Right ventricle myocardium superior (tissue), 1 donor: ENCODE data around the gene CEMIP. TPM values are rescaled to one million over a fixed set of nuclear protein-coding genes. Genes with fewer than 3 reads are reported as not detected.

Experiments
- ATAC-seq: fragments of 200-7000 bp; cut with Tn5 transposase; one replicate; pipeline ENCODE4 v1.9.1; 2020; ENCODE audit warnings: mild to moderate bottlenecking; ENCODE audit not compliant: poor library complexity
- DNase-seq: peaks from one replicate; pipeline ENCODE4 v3.0.0-alpha.2; 2020
- intact Hi-C: fragments of 100-400 bp; cut with DNase I; formaldehyde crosslinking; loops from one replicate; pipeline ENCODE4 v1.11.2; 2022
- total RNA-seq: library from RNA; stranded (reverse); fragmentation: NEBNext Ultra II Directional; extraction: Animal tissue kit (Norgen Biotek cat#: 25700); gene quantifications from one replicate; pipeline ENCODE4 v1.2.1, GENCODE V29; 2021
- donor health status: DM: no; HTN: yes; CAD: no; lungs with severe emphysema.

The CEMIP gene
- total RNA-seq, 1 donor from 2014 or later = not detected

DNA sequence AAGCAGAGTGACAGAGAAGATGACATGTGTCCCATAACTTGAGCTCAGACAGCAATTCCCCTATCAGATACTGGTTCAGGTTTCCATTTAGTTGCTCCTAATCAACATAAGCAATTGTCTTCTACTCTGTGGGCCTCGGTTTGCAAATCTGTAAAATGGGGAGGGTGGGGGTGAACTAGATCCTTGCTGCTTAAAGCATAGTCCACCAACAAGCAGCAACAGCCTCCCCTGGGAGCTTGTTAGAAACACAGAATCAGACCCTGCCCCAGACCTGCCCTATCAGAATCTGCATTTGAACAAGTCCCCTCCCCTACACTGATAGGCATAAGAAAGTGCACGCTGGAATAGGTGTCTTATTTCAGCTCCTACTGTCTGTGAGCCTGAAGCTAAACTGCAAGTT is 87.8 kb downstream of the CEMIP start:
- no peak for ATAC-seq
- no peak for DNase-seq
- intact Hi-C loops = no loop called here

DNA sequence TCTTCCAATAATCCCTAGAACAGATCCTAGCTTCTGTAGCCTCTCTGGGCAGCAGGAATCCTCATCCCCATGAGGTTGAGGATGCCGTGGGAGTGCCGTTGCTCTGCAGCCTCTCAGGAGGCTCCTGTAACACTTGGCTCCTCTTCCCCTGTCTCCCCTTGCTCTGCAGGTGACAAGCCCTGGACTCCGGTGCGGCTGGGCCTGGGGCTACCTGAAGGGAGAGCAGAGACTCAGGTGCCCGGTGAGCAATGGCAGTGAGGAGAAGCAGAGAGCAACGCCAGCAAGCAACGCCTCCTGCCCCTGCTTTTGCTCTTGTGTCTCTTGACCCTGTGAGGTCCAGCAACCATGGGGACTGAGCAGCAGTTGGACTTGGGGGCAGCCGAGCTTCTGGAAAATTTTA is 91.2 kb downstream of the CEMIP start:
- ATAC-seq = no peak
- intact Hi-C loops = no loop called here
- no peak for DNase-seq

GRCh38 chr15:80870893-80871292 is 91.7 kb downstream of the CEMIP start:
- ATAC-seq (peak; percentile 68), DNase-seq (no peak)
- intact Hi-C loops = no loop called here

GRCh38 chr15:80871858-80872257 is 92.7 kb downstream of the CEMIP start:
- DNase-seq = no peak
- intact Hi-C loops = no loop called here
- ATAC-seq = no peak

- intact Hi-C loops = no loop called here
- ATAC-seq (no peak), DNase-seq (no peak)
These were observed 94.3 kb downstream of the CEMIP start for GRCh38 chr15:80873366-80873952.

GRCh38 chr15:80875568-80876347 is 96.6 kb downstream of the CEMIP start:
- intact Hi-C loops = no loop called here
- ATAC-seq = peak; percentile 83
- peak; percentile 60 for DNase-seq

DNA sequence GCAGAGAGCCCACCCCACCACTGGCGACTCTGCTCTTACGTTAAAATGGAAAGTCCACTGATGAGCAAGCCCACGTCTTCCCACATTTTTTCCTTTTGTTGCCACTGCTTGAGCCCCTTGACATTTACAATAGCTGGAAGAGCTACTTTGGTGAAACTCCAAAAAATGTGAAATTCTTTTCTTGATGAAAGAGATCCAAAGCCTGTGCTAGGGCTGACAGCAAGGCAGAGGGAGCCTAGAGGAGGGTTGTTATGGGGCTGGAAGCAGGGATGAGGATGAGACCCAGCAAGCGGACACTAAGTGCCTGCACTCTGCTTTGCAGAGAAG is 97.1 kb downstream of the CEMIP start:
- no peak for DNase-seq
- ATAC-seq = no peak
- intact Hi-C loops = no loop called here

GRCh38 chr15:80878242-80878866 is 99.2 kb downstream of the CEMIP start:
- ATAC-seq (no peak), DNase-seq (no peak)
- intact Hi-C loops = no loop called here

GRCh38 chr15:80878867-80879250 is 99.7 kb downstream of the CEMIP start:
- no peak for DNase-seq
- ATAC-seq = no peak
- intact Hi-C loops = no loop called here

GRCh38 chr15:80880086-80880485 is 100.9 kb downstream of the CEMIP start:
- no peak for DNase-seq
- intact Hi-C loops = no loop called here
- ATAC-seq = no peak

DNA sequence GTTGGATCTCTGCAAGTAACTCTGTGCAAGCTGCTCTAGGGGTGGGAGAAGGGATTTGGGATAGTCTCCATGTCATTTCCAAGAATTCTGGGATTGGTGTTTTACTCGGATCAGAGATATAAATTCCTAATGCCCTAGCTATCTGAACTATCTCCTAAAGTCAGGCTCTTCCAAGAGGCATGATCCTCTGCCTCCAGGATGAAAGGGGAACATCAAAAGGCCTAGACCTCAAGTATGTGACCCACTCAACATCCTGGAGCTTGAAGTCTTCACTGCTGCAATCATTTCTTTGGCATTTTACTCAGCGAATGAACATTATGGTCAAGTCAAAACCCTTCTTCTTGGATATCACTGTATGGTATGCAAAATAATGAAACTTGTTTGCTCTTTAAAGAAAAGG is 104.5 kb downstream of the CEMIP start:
- ATAC-seq = no peak
- intact Hi-C loops = no loop called here
- no peak for DNase-seq

GRCh38 chr15:80885016-80885579 is 105.9 kb downstream of the CEMIP start:
- ATAC-seq (no peak), DNase-seq (no peak)
- intact Hi-C loops = no loop called here

- no peak for ATAC-seq
- intact Hi-C loops = no loop called here
- no peak for DNase-seq
These were observed 108.0 kb downstream of the CEMIP start for GRCh38 chr15:80887148-80887547.

DNA sequence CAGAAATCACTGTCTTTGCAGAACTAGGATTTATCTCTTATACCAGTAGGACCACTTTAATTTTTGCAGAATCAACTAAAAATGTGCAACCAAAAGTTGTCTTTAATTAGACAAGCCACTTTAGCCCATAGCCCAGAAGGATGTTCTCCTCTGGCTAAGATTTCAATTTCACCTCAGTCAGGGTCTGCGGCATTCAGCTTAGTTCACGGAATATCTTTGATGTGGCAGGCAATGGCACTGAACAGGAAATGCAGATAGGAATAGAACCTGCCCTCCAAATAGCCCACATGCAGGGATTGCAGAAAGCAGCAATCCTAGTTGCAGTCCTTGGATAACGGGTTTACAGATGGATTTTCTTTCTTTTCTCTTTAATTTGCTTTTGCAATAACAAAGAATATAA is 109.7 kb downstream of the CEMIP start:
- DNase-seq (no peak), ATAC-seq (no peak)
- intact Hi-C loops = no loop called here

GRCh38 chr15:80890341-80891005 is 111.3 kb downstream of the CEMIP start:
- ATAC-seq = no peak
- intact Hi-C loops = no loop called here
- no peak for DNase-seq

DNA sequence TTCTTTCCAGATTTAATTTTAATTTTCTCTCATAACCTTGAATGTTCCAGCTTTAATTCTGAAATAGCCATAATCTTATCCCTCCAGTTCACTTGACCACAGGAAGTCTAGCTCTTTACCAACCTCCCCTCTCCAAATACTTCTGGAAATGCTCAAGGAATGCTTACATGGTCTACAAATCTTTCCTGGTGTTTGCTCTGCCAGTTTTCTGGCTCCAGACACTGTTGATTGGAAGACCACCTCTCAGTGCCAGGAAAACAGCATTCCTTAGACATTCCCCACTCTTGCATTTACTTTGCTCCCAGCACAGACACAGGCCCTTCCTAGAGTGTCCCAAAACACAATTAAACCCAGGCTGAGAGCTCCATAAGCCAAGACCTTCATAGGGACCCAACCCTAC is 111.8 kb downstream of the CEMIP start:
- DNase-seq (no peak), ATAC-seq (no peak)
- intact Hi-C loops = no loop called here

DNA sequence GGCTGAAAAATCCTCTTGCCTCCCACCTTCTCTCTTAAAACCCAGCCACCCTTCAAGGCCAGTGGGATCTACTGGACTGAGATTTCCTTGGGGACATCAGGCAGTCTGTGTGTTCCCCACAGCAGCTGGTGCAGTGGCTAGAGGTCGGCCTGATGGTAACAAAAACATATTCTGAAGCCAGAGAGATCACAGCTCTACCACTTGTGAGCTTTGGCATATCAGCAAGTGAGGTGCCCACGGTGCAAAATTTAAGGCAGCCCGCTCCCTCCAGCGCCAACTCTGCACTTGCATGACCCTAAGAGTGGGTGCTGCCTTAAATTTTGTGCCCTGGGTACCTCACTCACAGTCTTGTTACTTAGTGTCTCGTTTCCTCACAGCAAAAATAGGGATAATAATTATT is 113.2 kb downstream of the CEMIP start:
- ATAC-seq (no peak), DNase-seq (no peak)
- intact Hi-C loops = no loop called here

DNA sequence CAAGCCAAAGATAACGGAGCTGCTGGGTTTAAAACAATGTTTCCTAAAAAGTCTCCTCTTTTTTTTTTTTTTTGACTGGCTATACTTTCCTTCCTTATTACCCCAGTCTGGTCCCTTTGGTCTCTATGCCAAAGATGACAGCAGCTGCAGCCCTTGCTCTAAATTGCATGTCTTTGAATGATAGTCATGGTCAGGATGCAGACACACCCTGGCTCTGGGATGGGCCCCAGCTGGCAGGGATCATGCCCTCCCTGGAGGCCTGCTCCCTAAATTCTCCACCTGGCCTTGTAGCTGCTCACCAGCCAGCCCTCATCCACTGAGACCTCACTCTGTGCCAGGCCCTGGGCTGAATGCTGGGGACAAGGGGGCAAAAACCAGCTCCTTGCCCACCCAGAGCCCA is 114.6 kb downstream of the CEMIP start:
- ATAC-seq = no peak
- no peak for DNase-seq
- intact Hi-C loops = no loop called here

GRCh38 chr15:80895091-80895490 is 115.9 kb downstream of the CEMIP start:
- intact Hi-C loops = no loop called here
- DNase-seq (no peak), ATAC-seq (no peak)

GRCh38 chr15:80895965-80896364 is 116.8 kb downstream of the CEMIP start:
- DNase-seq = no peak
- no peak for ATAC-seq

More at GRCh38 chr15:80895965-80896364, 116.8 kb downstream of the CEMIP start:
- intact Hi-C loops = no loop called here
